ENCODE data around the gene INPP5E.

INPP5E gene

GRCh38 chr9:136395345-136396218 is 44.1 kb downstream of the INPP5E start:
- Histone ChIP-seq H3K4me3 (ENCODE audit: low read length in 2 of 2) (no peak overlapping the region), H3K4me2 (ENCODE audit: insufficient read depth, low read length, poor library complexity, severe bottlenecking) (no peak overlapping the region), H3K18ac (ENCODE audit: low read length) (no peak overlapping the region), H3K79me1 (ENCODE audit: low read depth, low read length) (peaks cover 26% of the 10 kb centered on the region), H2AFZ (ENCODE audit: low read length) (no peak overlapping the region), H3K9me3 (replicated peaks in 1 of 2; ENCODE audit: control insufficient read depth in 2 of 2, insufficient read depth in 1 of 2, low read depth in 1 of 2, low read length in 2 of 2) (no peaks in the 10 kb centered on the region), H3K4me1 (ENCODE audit: control insufficient read depth in 2 of 2, insufficient read depth in 1 of 2, low read depth in 1 of 2, low read length in 2 of 2) (peaks cover 7 to 15% of the 10 kb centered on the region in 2 donors), H3K14ac (ENCODE audit: low read length) (no peak overlapping the region), H2BK5ac (ENCODE audit: low read length) (no peak overlapping the region), H2BK12ac (ENCODE audit: low read length) (no peak overlapping the region), H3K36me3 (replicated peaks in 1 of 2; ENCODE audit: control insufficient read depth in 2 of 2, insufficient read depth in 2 of 2, low read length in 2 of 2) (peaks cover 54 to 79% of the 10 kb centered on the region in 2 donors), H2AK5ac (ENCODE audit: low read depth, low read length) (no peak overlapping the region), H3K23ac (ENCODE audit: low read depth, low read length, poor library complexity) (no peak overlapping the region), H4K8ac (ENCODE audit: low read depth, low read length) (no peak overlapping the region), H3K27ac (replicated peaks; ENCODE audit: low read length) (no peak overlapping the region), H2BK120ac (ENCODE audit: low read depth, low read length) (no peak overlapping the region), H3K4ac (ENCODE audit: low read length) (no peak overlapping the region), H3K9ac (ENCODE audit: low read depth, low read length, poor library complexity) (no peak overlapping the region), H4K91ac (ENCODE audit: low read depth, low read length, poor library complexity) (no peak overlapping the region), H2BK15ac (ENCODE audit: low read length) (no peak overlapping the region), H3K27me3 (ENCODE audit: control insufficient read depth in 3 of 3, insufficient read depth in 3 of 3, low read depth in 1 of 3, low read length in 3 of 3) (no peaks in the 10 kb centered on the region)
- WGBS, 2 donors (ENCODE audit: extremely low coverage in 2 of 2, insufficient read length in 2 of 2, insufficient replicate concordance in 1 of 2): no CpG with 5 or more reads among the region's 26 CpGs
- no peak for DNase-seq (ENCODE audit: low spot score)

GRCh38 chr9:136395020-136395340 is 44.7 kb downstream of the INPP5E start:
- H3K36me3 ChIP-seq (replicated peaks in 1 of 2; ENCODE audit: control insufficient read depth in 2 of 2, insufficient read depth in 2 of 2, low read length in 2 of 2): peaks cover 55 to 83% of the 10 kb centered on the region in 2 donors
- no peak overlapping the region for H3K14ac ChIP-seq (ENCODE audit: low read length)
- H3K27me3 ChIP-seq (ENCODE audit: control insufficient read depth in 3 of 3, insufficient read depth in 3 of 3, low read depth in 1 of 3, low read length in 3 of 3): no peaks in the 10 kb centered on the region
- no peak overlapping the region for H3K4me2 ChIP-seq (ENCODE audit: insufficient read depth, low read length, poor library complexity, severe bottlenecking)
- peaks cover 4 to 12% of the 10 kb centered on the region in 2 donors for H3K4me1 ChIP-seq (ENCODE audit: control insufficient read depth in 2 of 2, insufficient read depth in 1 of 2, low read depth in 1 of 2, low read length in 2 of 2)
- no peak overlapping the region for H2BK12ac ChIP-seq (ENCODE audit: low read length)
- H2BK15ac ChIP-seq (ENCODE audit: low read length): no peak overlapping the region
- H2BK120ac ChIP-seq (ENCODE audit: low read depth, low read length): no peak overlapping the region
- no peak overlapping the region for H3K18ac ChIP-seq (ENCODE audit: low read length)
- H2AK5ac ChIP-seq (ENCODE audit: low read depth, low read length): no peak overlapping the region
- H3K79me1 ChIP-seq (ENCODE audit: low read depth, low read length): peaks cover 24% of the 10 kb centered on the region
- peak overlapping the region; percentile 8 for H3K23ac ChIP-seq (ENCODE audit: low read depth, low read length, poor library complexity)
- H3K4ac ChIP-seq (ENCODE audit: low read length): no peak overlapping the region
- H3K27ac ChIP-seq (replicated peaks; ENCODE audit: low read length): no peak overlapping the region
- H4K8ac ChIP-seq (ENCODE audit: low read depth, low read length): no peak overlapping the region
- H3K9me3 ChIP-seq (replicated peaks in 1 of 2; ENCODE audit: control insufficient read depth in 2 of 2, insufficient read depth in 1 of 2, low read depth in 1 of 2, low read length in 2 of 2): no peaks in the 10 kb centered on the region
- DNase-seq (ENCODE audit: low spot score): no peak
- peak overlapping the region; percentile 44 for H2BK5ac ChIP-seq (ENCODE audit: low read length)
- no peak overlapping the region for H3K4me3 ChIP-seq (ENCODE audit: low read length in 2 of 2)
- no CpG with 5 or more reads among the region's 13 CpGs for WGBS, 2 donors (ENCODE audit: extremely low coverage in 2 of 2, insufficient read length in 2 of 2, insufficient replicate concordance in 1 of 2)
- no peak overlapping the region for H4K91ac ChIP-seq (ENCODE audit: low read depth, low read length, poor library complexity)
- H2AFZ ChIP-seq (ENCODE audit: low read length): no peak overlapping the region
- peak overlapping the region; percentile 37 for H3K9ac ChIP-seq (ENCODE audit: low read depth, low read length, poor library complexity)

DNA sequence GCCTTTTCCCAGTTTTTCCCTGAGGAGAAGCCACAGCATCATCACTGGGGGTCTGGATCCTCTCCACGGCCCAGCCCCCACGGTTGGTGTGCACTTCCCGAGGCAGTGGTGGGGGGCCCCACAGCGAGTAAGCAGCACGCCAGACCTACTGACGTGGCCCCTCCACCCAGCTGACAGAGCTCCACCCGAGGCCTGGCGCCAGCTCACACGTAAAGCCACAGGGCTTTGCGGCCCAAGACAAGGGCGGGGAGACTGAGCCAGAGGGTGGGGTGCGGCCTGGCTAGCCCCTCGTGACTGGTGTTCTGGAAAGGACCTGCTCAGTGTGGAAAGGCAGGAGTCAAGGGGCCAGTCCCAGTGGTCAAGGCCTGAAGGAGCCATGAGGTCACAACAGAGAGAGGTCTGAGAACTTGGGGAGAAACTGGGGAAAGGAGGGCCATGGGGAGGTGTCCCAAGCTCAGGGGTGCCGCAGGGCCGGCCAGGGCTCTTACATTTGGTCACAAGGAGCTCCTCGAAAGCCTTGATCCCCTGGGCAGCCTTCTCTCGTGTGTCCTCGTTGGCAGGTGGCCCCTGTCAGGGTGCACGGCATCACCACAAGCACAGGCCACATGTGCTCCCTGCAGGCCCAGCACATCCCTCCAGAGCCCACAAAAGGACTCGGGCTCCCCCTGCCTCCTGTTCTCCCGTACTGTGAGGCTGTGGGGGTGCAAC is 45.2 kb downstream of the INPP5E start:
- Histone ChIP-seq H3K9me3 (replicated peaks in 1 of 2; ENCODE audit: control insufficient read depth in 2 of 2, insufficient read depth in 1 of 2, low read depth in 1 of 2, low read length in 2 of 2) (no peaks in the 10 kb centered on the region), H2BK12ac (ENCODE audit: low read length) (no peak overlapping the region), H3K27me3 (ENCODE audit: control insufficient read depth in 3 of 3, insufficient read depth in 3 of 3, low read depth in 1 of 3, low read length in 3 of 3) (no peaks in the 10 kb centered on the region), H2AK5ac (ENCODE audit: low read depth, low read length) (no peak overlapping the region), H3K79me1 (ENCODE audit: low read depth, low read length) (peaks cover 19% of the 10 kb centered on the region), H3K18ac (ENCODE audit: low read length) (no peak overlapping the region), H2BK5ac (ENCODE audit: low read length) (peak overlapping the region; percentile 44), H3K4ac (ENCODE audit: low read length) (no peak overlapping the region), H3K4me2 (ENCODE audit: insufficient read depth, low read length, poor library complexity, severe bottlenecking) (no peak overlapping the region), H3K9ac (ENCODE audit: low read depth, low read length, poor library complexity) (peak overlapping the region; percentile 37), H2BK15ac (ENCODE audit: low read length) (no peak overlapping the region), H2BK120ac (ENCODE audit: low read depth, low read length) (no peak overlapping the region), H3K4me3 (ENCODE audit: low read length in 2 of 2) (no peak overlapping the region), H3K4me1 (ENCODE audit: control insufficient read depth in 2 of 2, insufficient read depth in 1 of 2, low read depth in 1 of 2, low read length in 2 of 2) (peaks cover 3 to 10% of the 10 kb centered on the region in 2 donors), H2AFZ (ENCODE audit: low read length) (no peak overlapping the region), H3K14ac (ENCODE audit: low read length) (no peak overlapping the region), H4K91ac (ENCODE audit: low read depth, low read length, poor library complexity) (no peak overlapping the region), H3K27ac (replicated peaks; ENCODE audit: low read length) (no peak overlapping the region), H3K23ac (ENCODE audit: low read depth, low read length, poor library complexity) (peak overlapping the region; percentile 8), H3K36me3 (replicated peaks in 1 of 2; ENCODE audit: control insufficient read depth in 2 of 2, insufficient read depth in 2 of 2, low read length in 2 of 2) (peaks cover 59 to 88% of the 10 kb centered on the region in 2 donors), H4K8ac (ENCODE audit: low read depth, low read length) (no peak overlapping the region)
- DNase-seq (ENCODE audit: low spot score): no peak
- no CpG with 5 or more reads among the region's 21 CpGs for WGBS, 2 donors (ENCODE audit: extremely low coverage in 2 of 2, insufficient read length in 2 of 2, insufficient replicate concordance in 1 of 2)

DNA sequence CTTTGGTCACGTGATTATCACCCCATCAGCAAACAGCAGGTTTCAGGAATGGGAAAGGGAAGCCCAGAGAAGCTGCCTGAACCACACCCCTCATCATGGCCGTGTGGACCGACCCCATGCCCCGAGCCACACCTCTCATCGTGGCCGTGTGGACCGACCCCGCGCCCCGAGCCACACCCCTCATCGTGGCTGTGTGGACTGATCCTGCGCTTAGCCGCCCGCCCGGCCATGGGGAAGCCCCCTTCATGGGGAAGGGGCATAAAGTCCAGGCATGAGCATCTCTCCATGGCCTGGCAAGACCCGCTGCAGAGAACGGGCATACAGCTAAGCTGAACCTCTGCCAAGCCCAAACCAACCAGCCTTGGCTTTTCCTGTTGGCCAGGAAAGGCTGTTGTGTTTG is 46.1 kb downstream of the INPP5E start:
- no peak overlapping the region for H2AK5ac ChIP-seq (ENCODE audit: low read depth, low read length)
- H2BK15ac ChIP-seq (ENCODE audit: low read length): no peak overlapping the region
- H3K14ac ChIP-seq (ENCODE audit: low read length): no peak overlapping the region
- H3K27me3 ChIP-seq (ENCODE audit: control insufficient read depth in 3 of 3, insufficient read depth in 3 of 3, low read depth in 1 of 3, low read length in 3 of 3): no peaks in the 10 kb centered on the region
- H4K91ac ChIP-seq (ENCODE audit: low read depth, low read length, poor library complexity): no peak overlapping the region
- H3K27ac ChIP-seq (replicated peaks; ENCODE audit: low read length): no peak overlapping the region
- H2AFZ ChIP-seq (ENCODE audit: low read length): no peak overlapping the region
- no peak overlapping the region for H2BK120ac ChIP-seq (ENCODE audit: low read depth, low read length)
- no peaks in the 10 kb centered on the region for H3K9me3 ChIP-seq (replicated peaks in 1 of 2; ENCODE audit: control insufficient read depth in 2 of 2, insufficient read depth in 1 of 2, low read depth in 1 of 2, low read length in 2 of 2)
- no peak overlapping the region for H3K4ac ChIP-seq (ENCODE audit: low read length)
- DNase-seq (ENCODE audit: low spot score): no peak
- no CpG with 5 or more reads among the region's 17 CpGs for WGBS, 2 donors (ENCODE audit: extremely low coverage in 2 of 2, insufficient read length in 2 of 2, insufficient replicate concordance in 1 of 2)
- H3K36me3 ChIP-seq (replicated peaks in 1 of 2; ENCODE audit: control insufficient read depth in 2 of 2, insufficient read depth in 2 of 2, low read length in 2 of 2): peaks cover 66 to 94% of the 10 kb centered on the region in 2 donors
- peaks cover 12% of the 10 kb centered on the region for H3K79me1 ChIP-seq (ENCODE audit: low read depth, low read length)
- H3K18ac ChIP-seq (ENCODE audit: low read length): no peak overlapping the region
- no peak overlapping the region for H2BK12ac ChIP-seq (ENCODE audit: low read length)
- no peak overlapping the region for H3K23ac ChIP-seq (ENCODE audit: low read depth, low read length, poor library complexity)
- no peak overlapping the region for H3K4me2 ChIP-seq (ENCODE audit: insufficient read depth, low read length, poor library complexity, severe bottlenecking)
- peaks cover 0 to under 1% of the 10 kb centered on the region in 2 donors for H3K4me1 ChIP-seq (ENCODE audit: control insufficient read depth in 2 of 2, insufficient read depth in 1 of 2, low read depth in 1 of 2, low read length in 2 of 2)
- no peak overlapping the region for H3K9ac ChIP-seq (ENCODE audit: low read depth, low read length, poor library complexity)
- no peak overlapping the region for H4K8ac ChIP-seq (ENCODE audit: low read depth, low read length)
- H2BK5ac ChIP-seq (ENCODE audit: low read length): no peak overlapping the region
- no peak overlapping the region for H3K4me3 ChIP-seq (ENCODE audit: low read length in 2 of 2)

Measured in neuronal stem cell (in vitro differentiated cells).